Upper lobe of left lung (tissue), 4 donors: Measurements from ENCODE around the gene CWH43.

ENCODE experiments used
- EP300 ChIP-seq, 4 donors: sonication (generic); formaldehyde crosslinking; IDR thresholded peaks; one replicate each; pipeline ENCODE4 v1.5.1; 2017; ENCODE audit warnings: antibody characterized with exemption in 4 of 4, control low read depth in 2 of 4
- POLR2A ChIP-seq, 4 donors: fragments of 450-650 bp; IDR thresholded peaks; one replicate each; pipeline ENCODE4 v1.5.1; 2016 to 2017; ENCODE audit warnings: antibody characterized with exemption in 4 of 4, mild to moderate bottlenecking in 2 of 4
- POLR2AphosphoS5 ChIP-seq, 2 donors: sonication (generic); formaldehyde crosslinking; IDR thresholded peaks; one replicate each; pipeline ENCODE4 v1.5.1; 2017; ENCODE audit warnings: antibody characterized with exemption in 2 of 2
- TF ChIP-seq, protein P1 (sequence below), 6 experiments: fragments of 450-650 bp in 4 of 6; fragments of 200-600 bp in 2 of 6; sonication (generic) in 2 of 6; IDR thresholded peaks; one replicate each; pipeline ENCODE4 v1.5.1; 2016 to 2019; ENCODE audit warnings: antibody characterized with exemption in 6 of 6

DNA sequence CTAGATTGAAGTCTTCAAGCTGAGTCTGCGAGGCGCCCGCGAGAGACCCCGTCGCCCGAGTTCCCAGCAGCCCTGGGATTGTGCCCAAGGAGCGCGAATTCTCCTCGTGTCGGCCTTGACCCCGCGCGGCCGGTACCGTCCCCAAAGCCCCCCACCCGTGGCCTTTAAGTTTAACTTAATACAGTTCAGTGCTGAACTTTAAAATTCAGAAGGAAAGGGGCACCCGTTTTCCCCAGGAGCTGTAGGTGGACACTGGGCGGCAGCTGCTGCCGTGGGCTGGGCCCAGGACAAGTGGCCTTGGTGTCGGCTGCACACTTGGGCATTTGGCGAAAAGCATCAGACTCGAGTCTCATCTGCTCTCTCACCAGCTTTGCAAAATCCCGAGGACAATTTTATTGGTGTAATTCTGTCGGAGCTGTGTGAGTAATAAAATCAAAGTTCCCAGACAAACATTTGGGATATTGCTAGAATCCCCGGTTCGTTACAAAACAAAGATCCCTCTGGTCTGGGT, 634 bp downstream of the CWH43 start:
- TF ChIP-seq, protein P1, sequence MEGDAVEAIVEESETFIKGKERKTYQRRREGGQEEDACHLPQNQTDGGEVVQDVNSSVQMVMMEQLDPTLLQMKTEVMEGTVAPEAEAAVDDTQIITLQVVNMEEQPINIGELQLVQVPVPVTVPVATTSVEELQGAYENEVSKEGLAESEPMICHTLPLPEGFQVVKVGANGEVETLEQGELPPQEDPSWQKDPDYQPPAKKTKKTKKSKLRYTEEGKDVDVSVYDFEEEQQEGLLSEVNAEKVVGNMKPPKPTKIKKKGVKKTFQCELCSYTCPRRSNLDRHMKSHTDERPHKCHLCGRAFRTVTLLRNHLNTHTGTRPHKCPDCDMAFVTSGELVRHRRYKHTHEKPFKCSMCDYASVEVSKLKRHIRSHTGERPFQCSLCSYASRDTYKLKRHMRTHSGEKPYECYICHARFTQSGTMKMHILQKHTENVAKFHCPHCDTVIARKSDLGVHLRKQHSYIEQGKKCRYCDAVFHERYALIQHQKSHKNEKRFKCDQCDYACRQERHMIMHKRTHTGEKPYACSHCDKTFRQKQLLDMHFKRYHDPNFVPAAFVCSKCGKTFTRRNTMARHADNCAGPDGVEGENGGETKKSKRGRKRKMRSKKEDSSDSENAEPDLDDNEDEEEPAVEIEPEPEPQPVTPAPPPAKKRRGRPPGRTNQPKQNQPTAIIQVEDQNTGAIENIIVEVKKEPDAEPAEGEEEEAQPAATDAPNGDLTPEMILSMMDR (IDR thresholded peaks at IDR 0.05) = no peak
- TF ChIP-seq POLR2AphosphoS5 (IDR thresholded peaks at IDR 0.05) (no peak), POLR2A (IDR thresholded peaks at IDR 0.05) (no peak), EP300 (IDR thresholded peaks at IDR 0.05) (no peak)
